Hepatocyte (in vitro differentiated cells): ENCODE measurements around the gene LRRC27. TPM values are rescaled to one million over a fixed set of nuclear protein-coding genes. Genes with fewer than 3 reads are reported as not detected.

ENCODE experiments used
- DNase-seq: peaks from one replicate; pipeline ENCODE4 v3.0.0-alpha.2; 2016; ENCODE audit warnings: low spot score
- H2AFZ ChIP-seq: fragments of 200-600 bp; sonication (generic); 2 replicates; pipeline ENCODE4 v1.6.0; 2016; ENCODE audit warnings: antibody characterized with exemption, mild to moderate bottlenecking
- H3K27ac ChIP-seq: fragments of 200-600 bp; sonication (generic); 2 replicates; pipeline ENCODE4 v1.5.1; 2016; ENCODE audit warnings: mild to moderate bottlenecking
- H3K27me3 ChIP-seq: fragments of 200-600 bp; sonication (generic); 2 replicates; pipeline ENCODE4 v1.6.1; 2016
- H3K36me3 ChIP-seq: fragments of 200-600 bp; sonication (generic); replicated peaks from 2 replicates; pipeline ENCODE4 v1.5.1; 2016; ENCODE audit warnings: low read depth; ENCODE audit not compliant: insufficient read depth
- H3K4me1 ChIP-seq: fragments of 200-600 bp; sonication (generic); 2 replicates; pipeline ENCODE4 v1.5.1; 2016; ENCODE audit warnings: mild to moderate bottlenecking, moderate library complexity; ENCODE audit not compliant: insufficient read depth
- H3K4me2 ChIP-seq: fragments of 200-600 bp; sonication (generic); 2 replicates; pipeline ENCODE4 v1.6.0; 2016
- H3K4me3 ChIP-seq: fragments of 200-600 bp; sonication (generic); 2 replicates; pipeline ENCODE4 v1.5.1; 2016; ENCODE audit warnings: mild to moderate bottlenecking
- H3K79me2 ChIP-seq: fragments of 200-600 bp; sonication (generic); 2 replicates; pipeline ENCODE4 v1.6.0; 2017; ENCODE audit warnings: mild to moderate bottlenecking
- H3K9me2 ChIP-seq: fragments of 200-600 bp; sonication (generic); replicated peaks from 2 replicates; pipeline ENCODE4 v1.6.0; 2017; ENCODE audit warnings: mild to moderate bottlenecking; ENCODE audit not compliant: insufficient read depth
- H3K9me3 ChIP-seq: fragments of 200-600 bp; sonication (generic); 2 replicates; pipeline ENCODE4 v1.5.1; 2016; ENCODE audit warnings: low read depth, mild to moderate bottlenecking
- H4K20me1 ChIP-seq: fragments of 200-600 bp; sonication (generic); 2 replicates; pipeline ENCODE4 v1.6.0; 2016; ENCODE audit warnings: mild to moderate bottlenecking; ENCODE audit not compliant: insufficient read depth, poor library complexity, severe bottlenecking
- EZH2 ChIP-seq: fragments of 200-600 bp; sonication (generic); IDR thresholded peaks from 2 replicates; pipeline ENCODE4 v1.6.1; 2016; ENCODE audit warnings: antibody characterized with exemption, mild to moderate bottlenecking, borderline replicate concordance
- EZH2phosphoT487 ChIP-seq: fragments of 200-600 bp; sonication (generic); IDR thresholded peaks from one replicate; pipeline ENCODE4 v1.6.1; 2018; ENCODE audit warnings: antibody characterized with exemption, mild to moderate bottlenecking, low read depth, moderate library complexity; ENCODE audit not compliant: unreplicated experiment, severe bottlenecking
- WGBS: methylation state at CpG from one replicate; pipeline ENCODE4 v1.1.6; 2016; ENCODE audit warnings: low lambda C conversion rate; ENCODE audit errors: missing lambda C conversion rate; 5-methylcytosine and 5-hydroxymethylcytosine counted together
- polyA plus RNA-seq: library from polyadenylated mRNA; unstranded; fragments of >200 nt; fragmentation: Nextera tagmentation; extraction: Ambion mirVana; gene quantifications from 2 replicates; pipeline ENCODE4 v1.2.1, GENCODE V29; 2016
- total RNA-seq: library from RNA; depleted of rRNA; stranded (reverse); fragments of >200 nt; gene quantifications from 2 replicates; pipeline ENCODE4 v1.2.3, GENCODE V29; 2014
- TF ChIP-seq, protein P1 (sequence below): fragments of 200-600 bp; sonication (generic); IDR thresholded peaks from 2 replicates; pipeline ENCODE4 v1.5.1; 2016; ENCODE audit warnings: antibody characterized with exemption, mild to moderate bottlenecking; ENCODE audit not compliant: poor library complexity

The LRRC27 gene
- total and polyA plus RNA-seq, 2 experiments from 2014 or later: 7.5 to 8.3 TPM

DNA sequence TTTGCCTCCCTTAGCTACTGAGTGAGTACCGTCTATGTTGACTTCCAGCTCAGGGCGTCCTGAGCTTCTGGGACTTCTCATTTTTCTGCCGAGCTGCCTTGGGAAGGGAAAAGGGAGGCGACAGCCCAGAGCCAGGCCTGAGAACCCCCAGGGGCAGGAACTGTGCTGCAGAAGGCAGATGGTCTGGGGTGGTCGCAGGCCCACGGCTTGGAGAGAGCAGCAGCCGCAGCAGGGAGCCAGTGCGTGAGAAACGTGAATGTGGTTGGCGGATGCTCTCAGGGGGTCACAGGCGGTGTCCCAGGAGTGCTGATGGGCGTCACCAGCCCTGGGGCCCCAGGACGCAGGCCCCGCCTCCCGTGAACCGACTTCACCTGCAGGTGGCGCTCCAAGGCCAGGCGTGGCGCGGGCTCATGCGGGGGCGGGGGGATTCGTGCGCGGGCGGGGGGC lies 55.8 kb downstream of the LRRC27 start:
- H3K9me2 ChIP-seq: no peaks in the 10 kb centered on the region
- H3K79me2 ChIP-seq: no peaks in the 10 kb centered on the region
- H3K36me3 ChIP-seq: no peaks in the 10 kb centered on the region
- H3K9me3 ChIP-seq: no peaks in the 10 kb centered on the region
- no peaks in the 10 kb centered on the region for H4K20me1 ChIP-seq
- WGBS: 6% methylated on average over 18 of the region's 26 CpGs
- no peaks in the 10 kb centered on the region for H3K27me3 ChIP-seq
- TF ChIP-seq, protein P1, sequence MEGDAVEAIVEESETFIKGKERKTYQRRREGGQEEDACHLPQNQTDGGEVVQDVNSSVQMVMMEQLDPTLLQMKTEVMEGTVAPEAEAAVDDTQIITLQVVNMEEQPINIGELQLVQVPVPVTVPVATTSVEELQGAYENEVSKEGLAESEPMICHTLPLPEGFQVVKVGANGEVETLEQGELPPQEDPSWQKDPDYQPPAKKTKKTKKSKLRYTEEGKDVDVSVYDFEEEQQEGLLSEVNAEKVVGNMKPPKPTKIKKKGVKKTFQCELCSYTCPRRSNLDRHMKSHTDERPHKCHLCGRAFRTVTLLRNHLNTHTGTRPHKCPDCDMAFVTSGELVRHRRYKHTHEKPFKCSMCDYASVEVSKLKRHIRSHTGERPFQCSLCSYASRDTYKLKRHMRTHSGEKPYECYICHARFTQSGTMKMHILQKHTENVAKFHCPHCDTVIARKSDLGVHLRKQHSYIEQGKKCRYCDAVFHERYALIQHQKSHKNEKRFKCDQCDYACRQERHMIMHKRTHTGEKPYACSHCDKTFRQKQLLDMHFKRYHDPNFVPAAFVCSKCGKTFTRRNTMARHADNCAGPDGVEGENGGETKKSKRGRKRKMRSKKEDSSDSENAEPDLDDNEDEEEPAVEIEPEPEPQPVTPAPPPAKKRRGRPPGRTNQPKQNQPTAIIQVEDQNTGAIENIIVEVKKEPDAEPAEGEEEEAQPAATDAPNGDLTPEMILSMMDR: peak; percentile 67
- no peak for TF ChIP-seq EZH2phosphoT487
- peak overlapping the region; percentile 64 for H3K27ac ChIP-seq
- H3K4me1 ChIP-seq: peaks cover 22% of the 10 kb centered on the region
- peak; percentile 87 for DNase-seq
- H2AFZ ChIP-seq: no peak overlapping the region
- H3K4me3 ChIP-seq: no peak overlapping the region
- H3K4me2 ChIP-seq: peak overlapping the region; percentile 71

DNA sequence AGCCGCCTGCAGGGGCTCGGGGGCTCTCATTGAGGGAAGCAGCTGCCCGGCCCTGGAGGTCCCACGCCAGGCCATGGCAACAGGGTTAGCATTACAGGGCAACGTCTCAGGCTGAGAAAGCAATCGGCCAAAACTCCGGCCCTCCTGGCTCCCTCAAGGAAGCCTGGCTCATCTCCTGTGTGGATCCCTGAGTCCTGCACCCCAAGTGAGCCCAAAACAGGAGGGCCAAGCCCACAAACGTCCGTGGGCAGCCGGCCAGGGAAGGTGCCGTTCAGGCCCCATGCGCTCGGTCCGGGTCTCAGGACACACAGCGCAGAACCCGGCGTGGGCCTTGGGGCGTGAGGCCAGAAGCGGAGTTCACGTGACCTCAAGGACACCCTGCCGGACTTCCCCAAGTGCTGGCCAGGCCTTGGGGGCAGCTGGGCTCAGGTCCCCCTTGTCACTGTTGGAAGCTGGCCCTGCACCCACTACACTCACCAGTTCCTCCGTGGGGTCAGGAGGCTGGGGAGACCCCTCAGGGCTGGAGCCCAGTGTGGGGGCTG lies 57.0 kb downstream of the LRRC27 start:
- H3K27me3 ChIP-seq: no peaks in the 10 kb centered on the region
- no peaks in the 10 kb centered on the region for H3K9me3 ChIP-seq
- no peak overlapping the region for H3K4me3 ChIP-seq
- H3K36me3 ChIP-seq: no peaks in the 10 kb centered on the region
- no peak overlapping the region for H2AFZ ChIP-seq
- WGBS: 69% methylated on average over 9 of the region's 22 CpGs
- no peaks in the 10 kb centered on the region for H3K9me2 ChIP-seq
- H3K4me2 ChIP-seq: no peak overlapping the region
- DNase-seq: no peak
- TF ChIP-seq EZH2phosphoT487 (no peak), EZH2 (no peak)
- TF ChIP-seq, protein P1: no peak
- H3K79me2 ChIP-seq: no peaks in the 10 kb centered on the region
- peaks cover 17% of the 10 kb centered on the region for H3K4me1 ChIP-seq
- H4K20me1 ChIP-seq: no peaks in the 10 kb centered on the region
- H3K27ac ChIP-seq: no peak overlapping the region

DNA sequence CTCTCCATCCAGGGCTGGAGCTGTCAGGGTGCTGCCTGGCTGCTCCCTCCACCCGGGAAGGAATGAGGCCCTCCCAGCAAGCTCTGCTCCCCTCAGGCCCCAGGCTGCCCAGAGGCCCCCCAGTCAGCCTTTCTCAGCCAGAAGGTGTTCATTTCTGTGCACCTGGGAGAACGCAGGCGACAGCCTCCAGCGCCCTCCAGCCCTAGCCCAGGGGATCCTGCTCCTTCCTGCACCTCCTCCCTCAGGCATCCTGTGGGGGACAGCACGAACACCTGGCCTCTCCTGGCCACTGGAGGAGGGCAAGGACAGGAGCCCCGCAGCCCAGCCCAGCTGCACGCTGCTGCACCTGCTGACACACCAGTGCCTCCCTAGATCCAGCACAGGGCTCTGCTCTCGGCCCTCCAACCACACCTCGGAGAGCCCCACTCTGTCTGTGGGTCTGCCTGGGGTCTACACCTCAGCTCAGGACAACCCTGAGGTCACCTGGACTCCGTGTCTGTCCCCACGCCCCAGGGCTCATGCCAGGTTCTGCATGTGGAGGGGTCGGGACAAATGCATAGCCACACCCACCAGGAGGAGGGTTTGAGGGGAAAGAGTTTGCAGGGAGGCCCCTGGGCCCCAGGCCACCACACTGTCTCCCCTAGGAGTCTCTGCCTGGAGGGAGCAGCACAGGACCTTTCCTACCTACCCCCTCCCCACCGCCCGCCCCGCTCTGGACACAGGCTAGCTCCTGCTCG lies 57.6 kb downstream of the LRRC27 start:
- H3K27me3 ChIP-seq: no peaks in the 10 kb centered on the region
- WGBS: 60% methylated on average over 16 of the region's 16 CpGs
- no peaks in the 10 kb centered on the region for H3K9me3 ChIP-seq
- H4K20me1 ChIP-seq: no peaks in the 10 kb centered on the region
- no peaks in the 10 kb centered on the region for H3K79me2 ChIP-seq
- no peak overlapping the region for H2AFZ ChIP-seq
- no peaks in the 10 kb centered on the region for H3K36me3 ChIP-seq
- H3K9me2 ChIP-seq: no peaks in the 10 kb centered on the region
- H3K4me2 ChIP-seq: no peak overlapping the region
- H3K4me3 ChIP-seq: no peak overlapping the region
- DNase-seq: peak; percentile 40
- H3K4me1 ChIP-seq: peaks cover 17% of the 10 kb centered on the region
- TF ChIP-seq EZH2phosphoT487 (no peak), EZH2 (no peak)
- TF ChIP-seq, protein P1: no peak
- H3K27ac ChIP-seq: no peak overlapping the region
